Suprapubic skin (tissue), 4 donors: ENCODE results near the gene YWHAQ.

ENCODE experiments used
- EP300 ChIP-seq: sonication (generic); formaldehyde crosslinking; IDR thresholded peaks from one replicate; pipeline ENCODE4 v1.6.1; 2017; ENCODE audit warnings: antibody characterized with exemption
- POLR2A ChIP-seq, 2 donors: fragments of 450-650 bp; IDR thresholded peaks; one replicate each; pipeline ENCODE4 v1.6.1; 2017; ENCODE audit warnings: antibody characterized with exemption in 2 of 2, mild to moderate bottlenecking in 2 of 2, moderate library complexity in 2 of 2
- POLR2AphosphoS5 ChIP-seq, 3 donors: sonication (generic); formaldehyde crosslinking; IDR thresholded peaks; one replicate each; pipeline ENCODE4 v1.6.1; 2017; ENCODE audit warnings: antibody characterized with exemption in 3 of 3
- TF ChIP-seq, protein P1 (sequence below), 2 donors: fragments of 200-600 bp in 1 of 2; fragments of 450-650 bp in 1 of 2; sonication (generic) in 1 of 2; IDR thresholded peaks; one replicate each; pipeline ENCODE4 v1.5.1; 2016 to 2019; ENCODE audit warnings: antibody characterized with exemption in 2 of 2, mild to moderate bottlenecking in 1 of 2, moderate library complexity in 1 of 2

GRCh38 chr2:9650119-9650821 is 19.5 kb upstream of the YWHAQ start:
- TF ChIP-seq, protein P1, sequence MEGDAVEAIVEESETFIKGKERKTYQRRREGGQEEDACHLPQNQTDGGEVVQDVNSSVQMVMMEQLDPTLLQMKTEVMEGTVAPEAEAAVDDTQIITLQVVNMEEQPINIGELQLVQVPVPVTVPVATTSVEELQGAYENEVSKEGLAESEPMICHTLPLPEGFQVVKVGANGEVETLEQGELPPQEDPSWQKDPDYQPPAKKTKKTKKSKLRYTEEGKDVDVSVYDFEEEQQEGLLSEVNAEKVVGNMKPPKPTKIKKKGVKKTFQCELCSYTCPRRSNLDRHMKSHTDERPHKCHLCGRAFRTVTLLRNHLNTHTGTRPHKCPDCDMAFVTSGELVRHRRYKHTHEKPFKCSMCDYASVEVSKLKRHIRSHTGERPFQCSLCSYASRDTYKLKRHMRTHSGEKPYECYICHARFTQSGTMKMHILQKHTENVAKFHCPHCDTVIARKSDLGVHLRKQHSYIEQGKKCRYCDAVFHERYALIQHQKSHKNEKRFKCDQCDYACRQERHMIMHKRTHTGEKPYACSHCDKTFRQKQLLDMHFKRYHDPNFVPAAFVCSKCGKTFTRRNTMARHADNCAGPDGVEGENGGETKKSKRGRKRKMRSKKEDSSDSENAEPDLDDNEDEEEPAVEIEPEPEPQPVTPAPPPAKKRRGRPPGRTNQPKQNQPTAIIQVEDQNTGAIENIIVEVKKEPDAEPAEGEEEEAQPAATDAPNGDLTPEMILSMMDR (IDR thresholded peaks at IDR 0.05) = no peak
- TF ChIP-seq POLR2A (IDR thresholded peaks at IDR 0.05) = no peak
- TF ChIP-seq POLR2AphosphoS5 (IDR thresholded peaks at IDR 0.05) = no peak
- no peak for TF ChIP-seq EP300
